Measurements from ENCODE around the gene MEGF10.

The MEGF10 gene

GRCh38 chr5:127417528-127417927 is 126.9 kb downstream of the MEGF10 start:
- DNase-seq, result no peak

DNA sequence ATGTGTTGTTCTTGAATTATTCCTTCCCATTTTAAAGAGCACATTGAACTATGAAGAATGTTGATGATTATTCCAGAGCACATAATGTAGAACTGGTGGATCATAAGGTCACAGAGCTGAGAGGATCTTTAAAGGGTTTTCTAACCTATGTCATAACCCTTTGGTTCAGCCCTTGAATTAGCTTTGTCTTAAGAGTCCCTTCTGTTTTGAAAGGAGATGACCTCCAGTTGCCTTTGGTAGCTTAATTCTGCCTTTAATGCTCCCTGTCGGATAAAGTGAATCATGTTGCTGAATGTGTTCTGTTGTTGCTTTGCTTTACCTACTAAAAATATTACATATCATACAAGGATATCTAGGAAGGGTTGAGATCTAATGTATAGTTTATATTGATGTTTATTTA is 127.8 kb downstream of the MEGF10 start:
- no peak for DNase-seq

GRCh38 chr5:127418974-127419682 is 128.5 kb downstream of the MEGF10 start:
- no peak for DNase-seq

GRCh38 chr5:127419683-127420257 is 129.2 kb downstream of the MEGF10 start:
- no peak for DNase-seq

DNA sequence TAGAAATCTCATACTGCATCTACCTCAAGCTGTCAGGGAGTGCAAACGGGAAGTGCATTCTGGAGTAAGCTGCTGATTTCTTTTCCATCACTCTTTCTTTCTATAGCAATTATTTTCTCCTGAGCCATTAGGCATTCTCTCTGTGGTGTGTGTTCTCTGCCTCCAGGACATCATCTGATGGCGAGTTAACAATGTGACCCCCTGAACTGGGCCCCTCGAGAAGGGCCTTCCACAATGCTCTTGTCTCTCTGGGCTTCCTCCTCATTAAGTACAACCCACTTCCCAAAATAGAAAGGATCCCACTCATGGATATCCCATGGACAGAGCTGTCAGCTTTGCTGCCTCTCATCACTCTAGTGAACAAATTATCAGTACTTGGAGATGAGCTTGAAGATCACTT is 130.2 kb downstream of the MEGF10 start:
- DNase-seq, result no peak

- DNase-seq, result no peak
Observed at GRCh38 chr5:127421471-127421870, 130.9 kb downstream of the MEGF10 start.

DNA sequence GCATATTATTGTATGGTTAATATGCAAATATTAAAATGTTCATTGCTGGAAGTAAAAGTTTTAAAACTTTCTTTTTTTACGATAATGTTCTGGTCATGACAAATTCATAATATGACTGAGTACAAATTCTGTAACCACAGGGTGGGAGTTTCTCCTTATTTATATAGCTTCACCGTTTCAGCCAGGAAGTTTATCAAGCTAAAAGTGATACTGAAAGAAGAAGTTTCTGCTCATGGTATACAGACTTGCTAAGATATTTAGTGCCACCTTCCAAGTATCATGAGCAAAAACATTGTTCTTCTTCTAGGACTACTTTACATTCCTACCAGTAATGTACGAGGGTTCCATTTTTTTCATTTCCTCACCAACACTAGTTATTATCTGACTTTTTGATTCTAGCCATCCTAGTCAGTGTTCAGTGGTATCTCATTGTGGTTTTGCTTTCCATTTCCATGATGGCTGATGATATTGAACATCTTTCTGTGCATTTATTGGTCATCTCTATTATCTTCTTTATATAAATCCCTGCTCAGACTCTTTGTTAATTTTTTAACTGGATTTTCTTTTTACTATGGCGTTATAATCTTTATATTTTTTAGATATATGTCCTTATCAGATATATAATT is 132.7 kb downstream of the MEGF10 start:
- no peak for DNase-seq

- DNase-seq, result no peak
Observed at GRCh38 chr5:127425037-127425436, 134.4 kb downstream of the MEGF10 start.

DNA sequence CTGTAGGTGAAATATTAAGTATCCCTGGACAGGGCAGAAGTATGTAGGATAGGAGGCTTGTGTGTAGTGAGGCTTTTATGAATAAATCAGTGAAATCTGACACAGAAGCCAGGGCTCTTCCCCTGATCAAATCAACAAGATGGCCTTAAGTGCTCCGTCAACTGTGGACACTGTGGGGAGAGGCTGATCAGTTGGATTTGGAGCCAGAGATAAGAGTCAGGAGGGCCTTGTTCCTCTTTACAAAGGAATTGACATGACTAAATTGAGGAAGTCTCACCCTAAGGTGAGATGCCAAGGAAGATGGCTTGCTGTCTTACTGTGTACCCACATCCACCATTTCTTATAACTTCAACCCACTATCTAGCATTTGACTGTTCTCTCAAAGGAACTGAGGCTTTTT is 135.3 kb downstream of the MEGF10 start:
- DNase-seq, result no peak

GRCh38 chr5:127426661-127427060 is 136.1 kb downstream of the MEGF10 start:
- no peak for DNase-seq

DNA sequence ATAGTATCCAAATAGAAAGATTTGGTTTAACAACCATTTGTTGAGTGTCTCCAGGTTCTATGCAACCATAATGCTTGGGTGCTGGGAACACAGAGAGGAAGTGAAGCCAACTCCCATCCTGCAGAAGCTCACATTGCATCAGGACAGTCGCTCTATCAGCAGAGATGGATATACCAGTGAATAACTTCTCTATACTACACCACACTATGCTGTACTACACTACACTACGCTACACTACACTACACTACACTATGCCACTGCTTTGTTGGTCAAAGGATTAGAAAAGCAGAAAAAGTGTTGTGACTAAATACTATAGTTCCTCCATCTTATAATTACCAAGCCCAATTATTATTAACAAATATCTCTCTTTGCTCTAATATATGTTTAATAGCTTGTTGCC is 137.7 kb downstream of the MEGF10 start:
- no peak for DNase-seq

GRCh38 chr5:127428748-127429147 is 138.2 kb downstream of the MEGF10 start:
- no peak for DNase-seq

GRCh38 chr5:127429928-127430327 is 139.3 kb downstream of the MEGF10 start:
- no peak for DNase-seq

GRCh38 chr5:127430627-127431026 is 140.0 kb downstream of the MEGF10 start:
- no peak for DNase-seq

DNA sequence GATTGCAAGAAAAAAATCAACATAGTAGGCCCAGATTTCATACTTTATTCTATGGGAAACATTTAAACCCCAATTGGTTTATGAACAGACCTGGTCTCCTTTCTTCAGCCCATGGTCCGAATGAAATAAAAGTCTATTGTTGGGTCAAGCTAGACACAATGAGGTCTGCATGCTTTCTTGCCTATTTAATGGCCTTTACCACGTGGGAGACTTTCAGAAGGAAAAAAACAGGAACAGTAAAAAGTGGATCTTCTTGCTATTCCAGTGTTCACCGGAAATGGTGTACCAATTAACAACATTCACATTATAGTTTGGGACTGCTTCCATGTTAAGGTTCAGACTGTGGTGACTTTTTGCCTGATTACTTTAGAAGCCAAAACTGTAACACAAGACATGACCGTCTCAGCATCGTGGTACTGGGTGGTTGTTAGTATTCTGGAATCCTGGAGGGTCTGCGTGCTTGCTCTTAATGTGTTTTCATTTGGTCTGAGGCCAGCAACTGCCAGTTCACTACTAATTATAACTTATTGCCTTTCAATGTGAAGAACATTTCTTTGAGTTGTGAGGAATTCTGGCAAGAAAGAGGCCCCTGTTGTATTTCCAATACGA is 141.5 kb downstream of the MEGF10 start:
- no peak for DNase-seq

- no peak for DNase-seq
Observed at GRCh38 chr5:127433526-127433925, 142.9 kb downstream of the MEGF10 start.

- DNase-seq, result no peak
Observed at GRCh38 chr5:127434588-127434987, 144.0 kb downstream of the MEGF10 start.

- DNase-seq, result no peak
Observed at GRCh38 chr5:127435821-127436220, 145.2 kb downstream of the MEGF10 start.

DNA sequence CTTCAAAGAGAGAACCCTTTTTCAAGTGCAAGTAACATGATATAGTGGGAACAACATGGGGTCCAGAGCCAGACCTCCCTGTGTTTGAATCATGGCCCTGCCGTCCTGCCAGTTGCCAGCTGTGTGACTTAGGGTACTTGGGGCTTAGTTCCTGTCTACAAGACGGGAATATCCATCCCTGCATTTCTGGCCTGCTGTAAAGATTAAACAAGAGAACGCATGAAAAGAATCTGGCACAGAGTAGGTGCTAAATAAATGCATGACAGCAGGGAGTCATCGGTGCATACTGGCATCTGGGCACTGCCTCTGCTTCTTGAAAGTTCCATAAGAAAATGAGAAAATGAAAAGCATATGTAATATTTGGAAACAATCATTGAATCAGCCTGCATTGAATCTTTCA is 149.0 kb downstream of the MEGF10 start:
- DNase-seq, result no peak

GRCh38 chr5:127440831-127441230 is 150.2 kb downstream of the MEGF10 start:
- no peak for DNase-seq

- no peak for DNase-seq
Observed at GRCh38 chr5:127441799-127442484, 151.3 kb downstream of the MEGF10 start.

DNA sequence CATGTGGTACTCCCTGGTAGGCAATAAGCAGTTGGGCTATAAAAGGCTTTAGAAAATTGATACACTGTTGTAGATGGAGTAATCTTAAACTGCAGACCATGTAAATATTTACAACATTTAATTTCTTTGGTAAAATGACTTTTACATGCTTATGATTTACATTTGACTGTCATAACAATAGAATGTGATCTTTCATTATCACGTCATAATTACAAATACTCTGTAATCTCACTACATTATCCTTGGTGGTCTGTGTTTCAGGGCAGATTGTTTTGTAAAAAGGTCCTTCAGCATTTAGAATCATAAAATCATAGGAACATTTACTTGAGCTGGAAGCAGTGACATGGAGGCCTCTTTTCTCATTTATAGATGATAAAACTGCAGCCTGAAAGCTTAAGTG is 153.6 kb downstream of the MEGF10 start:
- no peak for DNase-seq

- no peak for DNase-seq
Observed at GRCh38 chr5:127445328-127445727, 154.7 kb downstream of the MEGF10 start.

All from activated CD4-positive, alpha-beta T cell treated with anti-CD3 and anti-CD28 coated beads for 4 hours (primary cell).